Stimulated activated CD4-positive, alpha-beta T cell treated with anti-CD3 and anti-CD28 coated beads, TNF-alpha, amount 100 ng/mL, for 48 hours (primary cell): Measurements from ENCODE around the gene DNAI4.
A peak's percentile ranks its signal among the peaks of the same experiment; 100 is the strongest.
"Not testable (repeated sequence)": the region's sequence is repeated elsewhere in the genome, so short reads cannot be mapped to it uniquely, and the experiment has no call there.

Experiments used
- DNase-seq, 3 donors: peaks; one replicate each; pipeline ENCODE4 v3.0.0-alpha.2; 2020; ENCODE audit warnings: low read depth in 3 of 3

Gene DNAI4

DNA sequence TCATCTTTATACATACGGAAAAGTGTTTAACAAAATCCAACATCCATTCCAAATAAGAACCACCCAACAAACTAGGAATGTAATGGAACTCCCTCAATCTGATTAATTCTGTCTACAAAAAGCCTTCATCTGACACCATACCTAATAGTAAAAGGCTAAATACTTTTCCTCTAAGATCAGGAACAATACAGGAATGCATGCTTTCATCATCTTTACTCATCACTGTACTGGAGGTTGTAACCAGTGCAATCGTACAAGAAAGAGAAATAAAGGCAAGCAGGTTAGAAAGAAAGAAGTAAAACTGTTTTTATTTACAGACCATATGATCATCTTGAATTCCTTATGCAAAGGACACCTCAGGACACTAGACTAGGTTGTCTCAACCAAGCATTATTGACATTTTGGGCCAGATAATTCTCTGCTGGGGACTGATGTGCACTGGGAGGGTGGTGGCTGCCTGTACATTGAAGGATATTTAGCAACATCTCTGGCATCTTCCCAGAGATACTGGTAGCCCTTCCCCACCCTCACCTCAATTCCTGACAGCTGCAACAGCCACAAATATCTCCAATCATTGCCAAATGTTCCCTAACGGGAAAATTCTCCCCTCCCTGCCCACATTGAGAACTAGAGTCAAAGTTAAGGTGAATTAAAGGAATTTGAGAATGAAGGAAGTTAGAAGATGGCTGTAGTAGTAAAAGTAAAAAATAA is 93.0 kb downstream of the DNAI4 start:
- DNase-seq = no peak

DNA sequence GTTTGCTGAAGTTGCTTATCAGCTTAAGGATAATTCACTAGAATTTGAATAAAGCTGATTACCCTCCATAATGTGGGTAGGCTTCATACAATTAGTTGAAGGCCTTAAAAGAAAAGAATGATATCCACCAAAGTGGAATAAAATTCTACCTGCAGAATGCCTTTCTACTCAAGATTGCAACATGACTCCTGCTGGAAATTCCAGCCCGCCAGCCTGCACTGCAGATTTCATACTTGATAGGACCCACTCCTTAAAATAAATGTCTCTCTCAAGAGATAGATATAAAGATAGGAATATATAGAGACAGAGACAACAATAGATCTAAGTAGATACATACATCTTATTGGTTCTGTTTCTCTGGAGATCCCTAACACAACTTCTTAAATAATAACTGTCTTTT is 99.9 kb downstream of the DNAI4 start:
- no peak for DNase-seq

DNA sequence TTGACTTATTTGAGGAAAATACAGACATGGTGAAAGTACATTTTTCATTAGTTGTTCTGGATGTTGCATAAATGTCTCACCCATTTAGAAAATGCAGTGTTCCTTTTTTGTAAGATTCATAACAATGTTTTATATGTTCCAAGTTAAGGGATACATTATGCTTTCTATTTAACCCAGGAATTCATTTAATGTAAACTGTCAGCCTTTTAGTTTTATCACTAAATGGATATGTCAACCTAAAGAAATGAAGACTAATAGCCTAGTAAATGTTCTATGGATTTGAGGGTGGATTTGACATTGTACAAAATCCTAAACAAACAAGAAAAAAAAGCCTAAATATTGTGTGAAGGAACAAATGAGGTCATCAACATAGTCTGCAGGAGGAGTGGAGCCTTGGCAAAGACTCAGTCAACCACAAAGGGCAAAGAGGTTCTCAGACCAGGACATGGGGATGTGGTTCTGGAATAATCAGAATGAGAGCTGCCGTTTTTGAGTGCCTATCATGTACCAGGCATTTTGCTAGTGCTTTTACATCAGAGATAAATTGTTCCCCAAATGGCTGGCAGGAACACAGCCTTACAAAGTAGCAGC is 114.8 kb downstream of the DNAI4 start:
- DNase-seq = no peak

DNA sequence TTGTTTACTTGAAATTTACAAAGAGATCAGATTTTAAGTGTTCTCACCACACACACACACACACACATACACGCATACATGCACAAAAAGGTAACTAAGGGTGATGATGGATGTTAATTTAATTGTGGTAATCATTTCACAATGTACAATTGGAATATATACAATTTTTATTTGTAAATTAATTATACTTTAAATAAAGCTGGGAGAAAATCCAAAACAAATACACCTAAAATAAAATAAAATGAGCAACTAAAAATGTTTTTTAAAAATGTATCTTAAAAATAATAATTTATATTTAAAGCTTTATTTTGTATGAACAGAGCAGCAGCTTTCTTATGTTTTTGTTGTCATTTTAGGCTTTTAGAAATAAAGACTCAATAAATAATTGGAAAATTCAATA is 115.4 kb downstream of the DNAI4 start:
- no peak for DNase-seq

DNA sequence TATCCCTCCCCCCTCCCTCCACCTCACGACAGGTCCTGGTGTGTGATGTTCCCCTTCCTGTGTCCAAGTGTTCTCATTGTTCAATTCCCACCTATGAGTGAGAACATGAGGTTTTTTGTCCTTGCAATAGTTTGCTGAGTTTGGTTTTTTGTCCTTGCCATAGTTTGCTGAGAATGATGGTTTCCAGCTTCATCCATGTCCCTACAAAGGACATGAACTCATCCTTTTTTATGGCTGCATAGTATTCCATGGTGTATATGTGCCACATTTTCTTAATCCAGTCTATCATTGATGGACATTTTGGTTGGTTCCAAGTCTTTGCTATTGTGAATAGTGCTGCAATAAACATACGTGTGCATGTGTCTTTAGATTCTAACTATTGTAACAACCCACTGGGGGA is 128.8 kb downstream of the DNAI4 start:
- not testable (repeated sequence) for DNase-seq

DNA sequence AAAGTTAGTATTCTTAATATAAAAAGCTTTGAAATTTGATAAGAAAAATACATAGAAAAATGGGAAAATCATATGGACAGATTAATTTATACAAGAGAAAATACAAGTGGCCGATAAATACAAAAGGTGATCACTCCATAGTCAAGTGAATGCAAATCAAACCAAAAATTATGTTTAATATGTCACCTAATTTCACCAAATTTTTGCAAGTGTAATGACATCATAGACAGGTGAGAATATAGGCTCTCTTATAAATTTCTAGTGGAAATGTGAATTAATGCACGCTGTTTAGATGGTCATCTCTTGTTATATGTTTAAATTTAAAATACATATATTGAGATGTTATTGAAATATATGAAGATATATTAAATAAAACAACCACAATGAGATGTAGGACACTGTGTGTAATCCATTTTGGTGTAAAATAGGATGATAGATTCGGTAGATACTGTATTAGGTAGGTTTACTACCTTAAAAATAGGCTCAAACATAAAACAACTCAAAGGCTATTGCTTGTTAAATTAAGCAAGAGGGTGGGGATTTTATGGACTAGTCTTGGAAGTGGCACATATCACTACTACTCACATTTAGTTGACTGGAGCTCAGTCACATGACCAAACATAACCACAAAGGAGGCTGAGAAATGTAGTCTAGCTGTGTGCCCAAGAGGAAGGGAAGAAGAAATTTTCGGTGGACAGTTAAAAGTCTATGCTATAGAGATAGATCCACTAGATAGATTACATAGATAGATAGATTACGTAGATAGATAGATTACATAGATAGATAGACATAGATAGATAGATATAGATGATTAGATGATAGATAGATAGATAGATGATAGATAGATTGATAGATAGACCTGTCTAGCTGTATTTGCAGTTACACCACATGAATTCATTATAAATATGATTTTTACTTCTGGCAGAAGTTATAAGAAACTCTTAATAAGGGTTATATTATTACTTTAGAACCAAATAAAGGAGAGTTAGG is 132.7 kb downstream of the DNAI4 start:
- no peak for DNase-seq

DNA sequence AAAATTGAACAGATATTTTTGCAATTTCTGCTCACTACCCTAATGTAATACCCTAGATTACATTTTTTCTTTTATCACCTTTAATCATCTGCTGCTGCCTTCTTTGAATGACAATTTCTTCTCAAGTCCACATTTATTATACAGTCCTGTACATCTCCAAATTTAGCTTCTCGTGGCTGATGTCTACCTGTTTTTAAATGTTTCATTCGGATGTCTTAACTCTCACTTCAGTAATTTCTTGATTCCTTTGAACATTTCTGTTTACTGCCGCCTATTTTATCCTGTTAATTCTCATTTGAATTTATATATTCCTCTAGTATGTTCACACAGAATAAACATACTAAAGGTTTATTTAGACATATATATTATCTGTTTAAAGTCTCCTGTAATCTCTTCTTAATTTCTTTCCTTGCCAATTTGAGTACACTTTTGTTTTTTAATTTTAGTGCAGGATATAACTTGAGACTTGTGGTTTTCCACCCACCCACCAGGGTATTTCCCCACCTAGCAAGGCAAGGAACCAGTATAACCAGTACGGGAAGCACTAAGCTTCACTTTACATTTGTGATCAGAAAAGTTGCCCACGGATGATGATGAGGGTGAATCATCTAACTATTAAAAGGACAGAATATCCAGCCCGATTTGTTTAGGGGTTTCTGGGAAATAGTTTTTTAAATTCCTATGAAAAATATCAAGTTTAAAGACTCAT is 136.3 kb downstream of the DNAI4 start:
- peak in 2 of 3 donors; percentile 27 to 39 for DNase-seq

DNA sequence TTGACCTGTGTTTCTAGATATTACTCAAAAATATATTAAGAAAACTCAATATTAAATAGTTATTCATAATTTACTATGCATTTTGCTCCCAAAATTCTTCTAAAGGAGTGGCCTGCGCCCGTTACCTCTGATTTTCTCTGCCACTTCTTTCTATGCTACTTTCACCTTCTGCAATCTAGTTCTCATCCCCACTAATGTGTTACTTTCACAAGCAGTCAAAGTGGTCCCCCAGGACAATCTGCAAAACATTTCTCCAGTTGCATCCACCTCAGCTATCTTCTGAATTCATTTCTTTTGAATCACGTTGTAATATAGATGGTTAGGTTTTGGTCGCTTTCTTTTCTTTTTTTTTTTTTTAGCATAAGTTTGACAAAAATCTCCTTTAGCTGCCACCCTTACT is 137.0 kb downstream of the DNAI4 start:
- DNase-seq = no peak

DNA sequence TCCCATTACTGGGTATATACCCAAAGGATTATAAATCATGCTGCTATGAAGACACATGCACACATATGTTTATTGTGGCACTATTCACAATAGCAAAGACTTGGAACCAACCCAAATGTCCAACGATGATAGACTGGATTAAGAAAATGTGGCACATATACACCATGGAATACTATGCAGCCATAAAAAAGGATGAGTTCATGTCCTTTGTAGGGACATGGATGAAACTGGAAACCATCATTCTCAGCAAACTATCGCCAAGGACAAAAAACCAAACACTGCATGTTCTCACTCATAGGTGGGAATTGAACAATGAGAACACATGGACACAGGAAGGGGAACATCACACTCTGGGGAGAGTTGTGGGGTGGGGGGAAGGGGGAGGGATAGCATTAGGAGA is 138.9 kb downstream of the DNAI4 start:
- DNase-seq = not testable (repeated sequence)

DNA sequence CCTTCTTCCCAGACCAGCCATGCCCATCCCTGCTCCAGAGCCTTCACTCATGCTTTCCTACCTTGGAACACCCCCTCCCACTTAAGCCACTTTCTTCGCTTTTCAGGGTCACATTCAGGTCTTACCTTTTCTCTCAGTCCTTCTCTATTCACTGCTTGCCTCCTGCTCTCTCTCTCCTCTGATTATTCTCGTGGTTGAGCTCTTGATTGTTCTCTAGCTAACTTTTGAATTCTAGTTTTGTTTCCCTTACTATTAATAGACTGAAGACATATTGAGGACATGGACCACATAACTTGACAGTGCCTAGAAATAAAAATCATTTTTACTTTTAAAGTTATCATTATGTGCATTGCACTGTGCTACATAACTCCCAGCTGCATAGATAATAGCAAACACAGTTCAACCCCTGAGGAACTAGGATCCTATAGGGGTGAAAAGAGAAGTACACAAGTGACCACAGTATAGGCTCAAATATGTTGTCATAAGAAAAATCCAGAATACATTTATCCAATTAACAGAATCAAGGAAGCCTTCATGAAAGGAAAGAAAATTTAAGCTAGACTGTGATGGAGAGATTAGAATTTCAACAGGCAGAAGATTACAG is 145.1 kb downstream of the DNAI4 start:
- DNase-seq = no peak

DNA sequence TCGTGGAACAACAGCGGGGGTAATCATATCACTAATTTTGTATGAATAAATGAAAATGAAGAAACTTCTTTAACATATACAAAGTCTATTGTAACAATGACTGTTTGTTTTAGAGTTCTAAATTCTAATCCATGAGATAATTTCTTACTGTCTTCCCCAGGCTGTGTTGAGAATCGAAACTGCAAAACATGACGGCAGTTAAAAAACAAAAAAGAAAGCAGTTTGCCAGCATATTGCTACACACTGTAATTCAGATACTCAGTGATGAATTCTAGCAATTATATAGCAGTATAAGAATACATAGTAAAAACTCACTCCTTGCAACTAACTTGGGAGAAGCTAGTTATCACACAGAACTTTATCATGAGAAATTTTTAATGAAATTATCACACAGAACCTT is 145.7 kb downstream of the DNAI4 start:
- no peak for DNase-seq

DNA sequence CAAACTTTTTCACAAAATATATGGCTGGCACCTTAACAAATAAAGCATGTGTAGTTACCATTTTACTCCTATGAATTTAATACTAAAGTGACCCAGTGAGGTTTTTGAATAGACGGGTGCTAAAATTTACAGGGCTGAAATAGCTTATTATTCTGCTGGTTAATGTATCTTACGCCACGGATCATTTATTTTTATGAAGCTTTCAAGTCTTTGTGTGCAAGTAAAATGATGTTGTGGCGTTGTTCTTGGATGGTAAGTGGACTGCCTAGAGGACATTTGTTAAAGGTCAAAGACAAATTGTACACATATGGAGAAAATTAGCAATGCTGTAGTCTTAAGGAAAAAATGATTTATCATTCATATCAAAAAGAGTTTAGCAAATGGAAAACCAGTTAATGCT is 146.4 kb downstream of the DNAI4 start:
- DNase-seq = no peak

DNA sequence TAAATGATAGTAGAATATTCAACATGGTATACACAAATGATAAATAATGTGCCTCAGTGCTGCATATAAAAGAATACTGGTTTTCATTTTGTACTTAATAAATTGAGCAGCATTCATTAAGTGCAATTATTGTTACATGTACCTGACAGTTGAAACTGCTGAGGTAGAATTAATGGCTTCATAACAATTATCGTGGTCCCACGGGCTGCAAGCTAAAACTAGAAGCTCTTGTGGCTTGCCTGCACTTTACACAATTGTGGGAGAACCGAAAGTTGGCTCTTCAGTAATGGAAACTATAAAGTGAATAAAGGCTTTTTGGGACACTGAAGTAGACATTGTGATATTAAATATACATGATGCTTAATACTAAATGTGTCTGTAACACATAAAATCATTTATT is 146.8 kb downstream of the DNAI4 start:
- DNase-seq = no peak

DNA sequence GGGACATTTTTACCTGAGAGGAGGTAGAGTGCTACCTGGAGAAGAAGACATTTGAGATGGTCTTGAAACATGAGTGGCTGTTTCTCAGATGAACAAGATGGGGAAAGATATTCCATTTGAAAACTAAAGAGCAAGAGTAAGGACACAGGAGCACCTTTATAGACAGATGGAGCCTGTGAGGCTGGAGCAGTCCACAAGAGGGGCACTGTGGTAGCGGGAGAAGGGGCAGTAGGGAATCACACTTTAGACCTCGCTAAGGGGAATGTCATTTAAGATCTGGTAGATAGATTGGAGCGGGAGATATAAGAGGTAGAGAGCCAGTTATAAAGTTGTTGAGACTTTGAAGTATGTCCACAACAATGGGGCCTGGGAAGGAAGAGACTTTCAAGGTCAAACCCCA is 149.0 kb downstream of the DNAI4 start:
- DNase-seq = no peak

DNA sequence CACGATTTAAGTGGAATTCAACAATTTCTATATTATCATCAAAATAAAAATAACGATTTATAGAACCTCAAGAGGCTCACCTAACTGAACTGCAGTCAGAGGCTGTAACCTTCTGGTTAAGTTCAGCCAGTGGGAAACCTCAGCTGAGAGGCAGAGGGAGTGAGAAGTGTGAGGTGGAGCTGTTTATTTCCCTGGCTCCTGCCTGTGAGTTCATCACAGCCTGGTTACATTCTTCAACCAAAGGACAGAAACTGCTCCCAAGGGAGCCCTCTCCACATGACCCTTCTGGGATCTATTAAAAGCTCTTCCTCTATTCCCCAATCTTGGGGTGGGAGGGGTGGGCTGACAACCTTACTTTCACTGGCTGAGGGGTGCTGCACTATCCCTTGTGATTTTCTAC is 150.2 kb downstream of the DNAI4 start:
- DNase-seq = no peak

DNA sequence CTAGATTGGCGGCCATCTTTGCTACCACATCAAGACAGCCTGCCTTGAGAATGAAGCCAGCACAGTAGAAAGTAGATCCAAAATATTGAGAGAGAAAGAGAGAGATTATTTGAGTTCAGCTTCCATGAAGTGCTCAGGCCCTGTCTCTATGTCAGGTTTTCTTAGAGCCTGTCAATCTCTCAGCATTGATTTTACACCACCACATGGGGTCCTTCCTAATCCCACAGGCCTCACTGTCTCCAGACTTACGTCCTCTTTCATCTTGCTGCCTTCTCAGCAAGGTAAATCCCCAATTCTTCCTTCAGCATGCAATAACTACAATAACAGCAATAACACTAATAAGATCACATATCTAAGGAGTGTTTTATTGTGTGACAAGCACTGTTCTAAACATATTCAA is 151.4 kb downstream of the DNAI4 start:
- DNase-seq = no peak

DNA sequence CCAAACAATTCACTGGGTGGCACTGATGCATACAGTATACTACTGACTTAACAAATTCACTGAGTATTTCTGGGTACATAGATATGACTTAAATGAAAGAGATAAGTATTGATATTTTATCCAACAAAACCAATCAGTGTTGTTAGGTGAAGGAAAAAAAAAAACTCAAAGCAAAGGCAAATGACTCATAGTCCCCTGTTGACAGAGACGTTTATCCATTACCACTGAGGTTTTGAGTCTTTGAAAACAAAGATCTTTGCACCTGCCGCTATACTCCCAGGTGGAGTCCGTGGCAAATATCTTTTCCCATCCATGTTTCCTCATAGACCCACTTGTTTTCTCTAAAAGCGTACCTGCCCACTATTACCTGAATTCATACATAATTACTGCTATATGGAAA is 154.0 kb downstream of the DNAI4 start:
- DNase-seq = no peak

DNA sequence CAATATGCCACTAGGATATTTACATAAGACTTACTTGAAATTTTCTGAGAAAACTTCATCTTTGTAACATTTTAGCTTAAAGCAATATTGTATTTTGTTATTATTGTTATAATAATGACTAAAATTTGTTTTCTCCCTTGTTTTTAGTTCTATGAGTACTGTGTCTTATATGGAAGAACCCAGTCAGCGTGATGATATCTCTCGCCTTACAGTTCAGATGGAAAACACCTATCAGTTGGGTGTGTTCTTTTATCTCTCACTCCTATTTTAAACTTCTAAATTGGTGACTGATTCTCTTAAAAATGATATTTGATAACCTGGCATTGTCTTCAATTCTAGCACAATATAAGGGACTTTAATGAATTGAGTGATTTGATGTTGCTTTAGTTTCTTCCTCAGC is 154.4 kb downstream of the DNAI4 start:
- no peak for DNase-seq

DNA sequence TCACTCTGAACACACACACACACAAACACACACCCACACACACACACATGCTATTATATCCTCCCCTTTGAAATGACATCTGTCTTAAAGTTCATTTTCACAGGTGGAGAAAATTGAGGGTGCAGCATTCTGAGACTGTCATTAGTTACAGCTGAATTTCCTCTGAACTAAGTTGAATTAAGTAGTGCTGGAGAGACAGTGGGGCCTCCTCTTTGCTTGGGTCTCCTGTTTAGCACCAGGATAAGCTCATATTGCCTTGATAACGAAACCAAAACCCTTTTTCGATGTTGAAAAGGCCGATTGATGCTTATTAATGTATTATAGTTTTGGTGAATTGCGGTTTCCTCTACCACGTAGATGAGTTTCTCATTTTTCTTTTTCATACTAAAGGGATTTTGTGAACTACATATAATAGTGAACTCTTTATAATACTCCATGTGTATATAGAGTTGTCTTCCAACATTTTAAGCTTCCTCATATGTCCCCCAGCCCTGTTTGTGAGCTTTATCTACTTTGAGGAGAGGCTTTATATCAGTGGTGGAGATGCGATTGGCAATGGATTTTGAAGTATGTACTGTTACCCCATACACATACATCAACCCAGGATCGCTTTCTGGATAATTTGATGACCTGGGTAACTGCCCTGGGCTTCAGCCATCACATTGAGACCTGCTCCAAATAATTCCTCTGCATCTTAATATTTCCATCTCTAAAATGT is 155.0 kb downstream of the DNAI4 start:
- no peak for DNase-seq

DNA sequence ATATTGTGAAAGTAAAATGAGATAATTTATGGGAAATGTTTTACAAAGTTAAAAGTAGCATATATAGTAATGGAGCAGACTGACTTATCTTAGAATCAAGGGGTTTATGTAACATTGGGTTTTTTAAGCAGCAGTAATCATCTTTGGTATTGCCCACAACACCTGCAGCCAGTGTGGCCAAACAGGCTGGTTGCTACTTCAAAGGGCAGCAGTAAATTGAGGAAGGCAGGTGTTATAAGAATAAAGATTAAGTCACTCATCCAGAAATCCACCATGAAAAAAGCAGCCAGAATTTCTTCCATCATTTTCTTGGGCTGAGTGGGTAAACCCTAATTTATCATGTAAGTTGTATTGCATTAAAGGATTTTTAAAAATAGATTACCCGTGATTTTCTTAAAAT is 155.7 kb downstream of the DNAI4 start:
- DNase-seq = no peak

DNA sequence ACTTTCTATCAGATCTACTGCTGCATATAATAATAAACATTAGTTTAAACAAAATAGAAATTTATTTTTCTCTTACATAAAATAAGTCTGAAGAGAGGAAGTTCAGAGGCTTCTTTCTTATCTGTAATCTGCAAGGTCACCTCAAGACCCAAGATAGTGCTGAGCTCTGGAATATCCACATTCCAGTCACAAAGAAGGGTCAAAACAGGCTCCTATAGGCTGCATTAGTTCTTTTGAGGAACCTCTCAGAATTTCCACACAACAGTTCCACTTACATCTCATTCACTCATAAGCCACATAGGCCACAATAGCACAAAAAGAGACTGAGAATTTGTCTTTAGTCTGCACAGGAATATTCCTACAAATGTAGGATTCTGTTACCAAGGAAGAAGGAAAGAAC is 157.0 kb downstream of the DNAI4 start:
- DNase-seq = no peak
